ENCODE measurements around the gene RBM33.

GRCh38 chr7:155751409-155751808 is 106.9 kb downstream of the RBM33 start:
- no peak for TF ChIP-seq EP300 (IDR thresholded peaks at IDR 0.05; ENCODE audit: borderline replicate concordance)
- TF ChIP-seq REST (IDR thresholded peaks at IDR 0.05; ENCODE audit: low read depth): no peak
- TF ChIP-seq CEBPB (IDR thresholded peaks at IDR 0.05): no peak
- TF ChIP-seq RAD21 (IDR thresholded peaks at IDR 0.05; ENCODE audit: low read depth): no peak
- no peak for TF ChIP-seq TAF1 (IDR thresholded peaks at IDR 0.05; ENCODE audit: low read depth)
- no peak for TF ChIP-seq USF1 (IDR thresholded peaks at IDR 0.05)
- no peak for TF ChIP-seq CREB1 (IDR thresholded peaks at IDR 0.05; ENCODE audit: low read depth)
